UCSD-AML1 (cell line): Measurements from ENCODE around the gene R3HCC1L.

Experiments used
- DNase-seq: peaks from one replicate; lab custom pipeline; 2025; ENCODE audit not compliant: unreplicated experiment; lab: John Stamatoyannopoulos, UW

The R3HCC1L gene

DNA sequence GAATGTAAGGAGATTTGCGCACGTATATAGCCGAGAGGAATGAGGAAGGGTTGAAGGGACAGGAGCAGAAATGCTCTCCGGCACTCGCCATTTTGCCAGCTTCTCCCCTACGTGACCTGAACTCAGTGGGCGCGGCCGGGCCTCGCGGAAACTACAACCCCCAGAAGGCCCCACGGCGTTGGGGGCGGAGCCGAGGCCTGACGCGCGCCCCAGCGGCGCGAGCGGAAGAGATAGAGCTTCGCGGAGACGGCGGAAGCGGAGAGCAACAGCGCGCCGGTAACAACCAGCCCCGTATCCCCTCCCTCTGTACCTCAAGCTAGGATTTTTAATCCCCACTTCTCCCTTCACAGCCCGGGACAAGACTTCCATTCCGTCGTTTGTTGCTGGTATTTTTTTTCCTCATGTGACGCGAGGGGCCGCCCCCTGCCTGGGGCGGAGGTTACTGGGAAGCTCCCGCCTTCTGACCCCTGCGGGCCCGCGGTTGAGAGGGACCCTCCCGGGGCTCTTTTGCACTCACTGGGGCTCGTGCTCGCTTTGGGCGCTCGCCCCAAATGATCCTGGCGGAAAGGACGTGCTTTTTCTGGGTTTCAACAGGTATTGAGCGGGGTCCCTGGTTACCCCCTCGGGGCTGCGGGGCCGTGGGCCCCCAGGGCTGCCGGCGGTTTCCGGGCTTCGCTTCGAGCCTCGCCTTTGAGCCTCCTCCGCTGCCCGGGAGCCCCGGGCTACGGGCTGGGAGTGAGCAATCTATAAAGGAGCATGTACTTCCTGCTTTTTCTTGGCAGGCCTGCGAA lies at the start of gene R3HCC1L:
R3HCC1L (plus strand) TSS at position 227 of the 791 bp plus-strand sequence. CDS start 73,458 bp downstream, outside the sequence.
- DNase-seq = peak; percentile 93

DNA sequence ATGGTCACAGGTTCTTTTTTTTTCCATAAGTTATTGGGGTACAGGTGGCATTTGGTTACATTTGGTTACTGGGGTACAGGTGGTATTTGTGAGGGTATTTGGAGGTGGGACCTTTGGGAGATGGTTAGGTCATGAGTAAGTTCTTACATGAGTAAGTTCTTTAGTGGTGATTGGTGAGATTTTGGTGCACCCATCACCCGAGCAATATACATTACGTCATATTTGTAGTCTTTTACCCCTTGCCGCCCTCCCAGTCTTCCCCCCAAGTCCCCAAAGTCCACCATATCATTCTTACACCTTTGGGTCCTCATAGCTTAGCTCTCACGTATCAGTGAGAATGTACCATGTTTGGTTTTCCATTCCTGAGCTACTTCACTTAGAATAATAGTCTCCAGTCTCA lies 49.2 kb upstream of the R3HCC1L start:
- DNase-seq = no peak

DNA sequence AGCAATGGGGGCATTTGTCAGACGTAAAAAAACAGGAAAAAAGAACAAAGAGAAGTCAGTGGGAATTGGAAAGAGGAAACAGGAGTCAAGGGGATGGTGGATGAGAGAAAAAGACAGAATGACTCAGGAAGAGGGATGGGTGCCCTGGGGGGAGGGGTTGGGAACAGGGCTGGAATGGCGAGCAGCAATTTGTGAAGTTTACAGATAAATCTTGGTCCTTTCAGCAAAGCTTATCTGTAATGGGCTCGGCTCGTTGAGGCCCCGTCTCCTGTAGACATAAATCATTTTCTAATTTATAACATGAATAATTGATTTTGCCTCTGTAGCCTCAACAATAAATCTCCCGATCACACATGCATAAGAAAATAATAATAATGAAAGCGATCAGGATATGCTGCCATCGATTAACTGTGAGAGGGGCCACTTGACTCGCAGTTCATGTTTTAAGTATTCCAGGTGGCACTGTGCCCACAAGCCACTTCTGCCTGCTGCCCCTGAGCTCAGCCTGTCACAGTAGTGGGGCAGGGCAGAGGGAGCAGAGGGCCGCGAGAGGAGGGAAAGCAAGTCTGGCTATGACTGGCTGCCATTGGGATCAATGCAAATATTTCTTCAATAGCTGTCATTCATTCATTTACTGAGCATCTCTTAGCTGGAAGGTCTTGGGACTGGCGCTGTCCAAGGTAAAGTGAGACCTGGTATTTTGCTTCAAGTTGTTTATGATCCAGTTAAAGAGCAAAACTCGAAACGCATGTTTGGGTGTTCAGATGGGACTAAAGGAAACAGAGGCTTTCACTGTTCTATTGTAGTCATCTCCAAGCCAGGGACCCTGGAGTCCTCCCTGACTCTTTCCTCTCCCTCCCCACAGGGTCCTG lies 47.4 kb upstream of the R3HCC1L start:
- DNase-seq = no peak

DNA sequence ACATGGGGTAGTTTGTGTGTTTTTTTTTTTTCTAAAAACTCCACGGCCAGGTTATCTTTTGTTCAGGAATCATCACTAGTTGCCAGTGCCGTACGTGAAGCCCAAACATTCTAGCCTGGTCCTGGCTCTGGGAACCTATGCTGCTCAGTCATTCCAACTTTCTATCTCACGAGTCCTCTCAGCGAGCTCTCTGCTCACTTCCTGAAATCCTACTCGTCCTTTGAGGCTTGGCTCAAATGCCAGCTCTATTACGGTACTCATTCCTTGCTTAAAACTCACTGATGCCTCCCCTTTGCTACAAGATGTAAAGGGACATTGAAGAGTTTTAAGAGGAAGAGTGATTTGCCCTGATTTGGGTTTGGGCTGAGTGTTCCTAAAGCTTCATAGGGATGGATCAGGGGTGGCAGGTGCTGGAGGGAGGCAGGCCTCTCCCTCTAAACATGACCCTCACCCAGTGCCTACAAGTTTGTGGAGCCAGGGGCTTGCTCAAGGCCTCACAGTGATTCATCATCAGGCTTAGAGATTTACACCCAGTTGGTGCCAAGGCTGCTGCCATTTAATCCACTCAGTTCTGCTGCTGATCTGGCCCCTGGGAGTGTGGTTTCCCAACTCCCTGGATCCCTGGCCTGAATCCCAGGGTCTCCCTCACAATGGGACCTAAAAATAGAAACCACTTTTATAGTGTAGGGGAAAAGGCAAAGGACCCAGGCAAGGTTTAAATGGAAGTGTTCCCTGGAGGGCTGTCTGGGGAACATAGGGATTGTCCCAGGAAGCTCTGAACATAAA lies 46.1 kb upstream of the R3HCC1L start:
- DNase-seq = no peak

DNA sequence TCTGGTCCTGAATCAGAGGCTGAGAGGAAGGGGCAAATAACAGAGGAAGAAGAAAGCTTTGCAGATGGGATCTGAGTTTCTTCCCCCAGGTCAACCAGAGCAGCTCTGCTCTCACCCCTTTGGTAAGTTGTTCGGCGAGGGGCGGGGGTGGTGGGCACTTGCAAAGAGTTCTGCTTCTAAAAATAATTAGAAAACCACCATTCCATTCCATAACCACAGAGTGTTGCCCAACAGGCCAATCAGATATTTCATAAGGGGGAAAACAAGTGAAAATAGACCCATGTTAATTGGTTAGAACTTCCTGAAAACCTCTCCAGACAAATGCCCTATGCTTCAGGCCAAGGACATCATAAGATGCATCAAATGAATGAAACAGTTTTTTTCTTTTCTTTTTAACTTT lies 43.6 kb upstream of the R3HCC1L start:
- DNase-seq = no peak

DNA sequence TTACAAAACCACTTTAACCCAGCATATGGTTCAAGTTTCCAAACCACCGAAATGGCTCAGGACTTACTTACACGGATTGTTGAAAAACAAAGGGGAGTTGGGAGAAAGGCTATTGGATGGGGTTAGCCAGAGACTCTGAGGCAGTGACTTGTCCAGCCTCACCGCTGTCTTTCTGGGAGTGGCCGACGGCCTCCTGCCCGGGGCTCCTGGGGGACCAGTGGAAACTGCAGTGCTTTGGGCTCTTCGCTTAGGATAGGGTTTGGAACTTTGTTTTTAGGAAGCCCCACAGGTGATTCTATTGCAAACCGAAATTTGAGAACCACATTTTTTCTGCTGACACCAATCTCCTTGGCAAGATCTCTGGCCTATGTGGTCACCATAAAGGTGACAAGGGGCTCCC lies 38.1 kb upstream of the R3HCC1L start:
- no peak for DNase-seq

DNA sequence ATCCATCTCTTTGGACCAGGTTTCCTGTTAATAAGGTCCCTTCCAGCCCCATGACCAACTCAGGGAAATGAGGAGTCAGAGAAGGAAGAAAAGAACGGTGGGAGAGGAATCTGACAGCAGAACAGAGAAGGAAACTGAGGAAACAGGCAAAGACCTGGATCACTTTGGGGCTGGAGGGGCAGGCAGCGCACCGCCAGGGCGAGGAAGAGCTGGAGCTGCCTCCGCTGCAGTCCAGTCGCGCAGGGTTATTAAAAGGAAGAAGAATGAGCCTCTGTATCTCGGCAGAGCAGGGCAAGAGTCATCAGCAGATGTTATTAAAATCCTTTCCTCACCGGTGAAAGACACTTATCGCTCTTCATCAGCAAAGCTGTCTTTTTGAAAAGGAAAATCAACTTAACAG lies 37.7 kb upstream of the R3HCC1L start:
- no peak for DNase-seq

DNA sequence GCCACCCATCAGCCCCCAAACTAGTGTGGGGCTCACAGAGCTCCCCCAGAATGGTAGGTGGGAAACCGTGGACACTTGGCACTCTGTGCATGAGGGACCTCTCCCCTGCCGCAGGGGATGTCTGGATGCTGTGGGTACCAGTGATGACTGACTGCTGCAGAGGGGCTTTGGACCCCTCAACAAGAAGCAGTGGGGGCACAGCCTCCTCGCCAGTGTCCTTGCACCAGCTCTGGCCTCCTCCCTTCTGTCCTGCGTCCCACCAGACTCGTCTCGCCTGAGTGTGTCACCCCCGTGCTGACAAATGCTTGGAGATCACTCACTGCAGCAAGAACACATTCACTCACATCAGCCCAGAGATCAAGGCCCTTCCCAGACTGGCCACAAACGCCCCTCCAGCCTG lies 37.3 kb upstream of the R3HCC1L start:
- DNase-seq = no peak

DNA sequence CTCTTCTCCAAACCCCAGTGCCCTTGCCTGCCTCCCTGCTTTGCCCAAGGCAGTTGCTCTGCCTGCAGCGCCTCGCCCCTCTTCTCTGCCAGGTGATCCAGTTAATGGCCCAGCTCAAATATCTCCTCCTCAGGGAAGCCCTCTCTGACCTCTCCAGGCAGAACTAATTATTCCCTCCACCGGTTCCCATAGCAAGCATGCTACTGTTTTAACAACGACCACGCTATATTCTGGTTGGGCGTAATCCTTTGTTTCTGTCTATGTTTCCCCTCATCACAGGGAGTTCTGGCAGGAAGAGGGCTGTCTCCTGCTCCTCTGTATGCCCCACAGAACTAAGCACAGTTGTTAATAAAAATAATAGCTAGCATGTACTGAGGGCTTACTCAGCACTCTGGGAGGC lies 36.8 kb upstream of the R3HCC1L start:
- DNase-seq = no peak

DNA sequence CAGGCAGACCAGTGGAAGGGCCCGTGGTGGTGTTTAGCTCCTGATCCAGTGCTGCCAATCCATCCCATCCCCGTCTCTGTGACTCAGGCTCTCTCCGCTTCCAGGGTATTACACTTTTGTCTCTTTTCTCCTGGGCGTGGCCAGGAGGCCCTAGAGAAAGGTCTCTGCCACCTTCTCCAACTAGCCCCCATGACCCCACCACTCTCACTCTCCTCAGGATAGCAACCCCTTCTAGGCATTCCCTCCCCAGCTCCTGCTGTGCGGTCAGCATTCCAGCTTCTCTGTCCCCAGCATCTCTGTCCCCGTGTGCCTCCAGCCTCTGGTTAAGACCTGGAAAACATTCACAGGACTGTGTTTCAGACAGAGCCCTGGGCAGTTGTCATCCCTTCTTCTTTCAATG lies 36.2 kb upstream of the R3HCC1L start:
- DNase-seq = no peak

DNA sequence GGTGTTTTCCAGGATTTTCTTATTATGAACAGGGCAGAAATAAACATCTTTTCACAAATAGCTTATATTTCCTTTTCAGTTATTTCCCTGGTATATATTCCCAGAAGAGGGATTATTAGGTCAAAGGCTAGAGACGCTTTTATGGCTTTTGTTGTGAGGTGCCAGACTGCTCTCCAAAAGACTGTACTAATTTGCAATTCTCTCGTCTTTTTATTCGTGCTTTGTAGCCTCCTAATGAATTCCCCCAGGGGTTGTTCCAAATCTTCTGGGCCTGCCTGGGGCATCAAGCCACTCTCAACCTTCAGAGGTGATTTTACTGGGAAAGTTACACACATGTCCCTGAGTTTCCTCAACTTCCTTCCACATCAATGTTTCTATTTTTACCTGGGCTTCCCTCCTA lies 34.0 kb upstream of the R3HCC1L start:
- no peak for DNase-seq

DNA sequence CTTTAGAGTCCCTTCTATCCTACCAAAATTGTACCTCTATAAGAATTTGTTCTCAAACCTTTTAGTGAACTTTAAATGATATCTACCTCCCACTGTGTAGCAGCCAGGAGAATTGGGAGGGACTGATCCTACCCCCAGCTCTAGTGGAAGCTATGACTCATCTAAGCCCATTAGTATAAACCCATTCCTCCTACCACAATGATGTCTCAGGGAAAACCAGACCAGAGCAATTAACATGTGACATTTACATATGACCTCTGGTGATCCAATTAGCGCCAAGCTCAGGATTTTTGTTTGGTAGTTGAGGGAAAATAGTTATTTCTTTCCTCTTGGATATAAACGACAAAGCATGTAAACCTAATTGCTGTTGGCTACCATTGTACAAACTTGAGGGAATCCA lies 33.1 kb upstream of the R3HCC1L start:
- DNase-seq = no peak

DNA sequence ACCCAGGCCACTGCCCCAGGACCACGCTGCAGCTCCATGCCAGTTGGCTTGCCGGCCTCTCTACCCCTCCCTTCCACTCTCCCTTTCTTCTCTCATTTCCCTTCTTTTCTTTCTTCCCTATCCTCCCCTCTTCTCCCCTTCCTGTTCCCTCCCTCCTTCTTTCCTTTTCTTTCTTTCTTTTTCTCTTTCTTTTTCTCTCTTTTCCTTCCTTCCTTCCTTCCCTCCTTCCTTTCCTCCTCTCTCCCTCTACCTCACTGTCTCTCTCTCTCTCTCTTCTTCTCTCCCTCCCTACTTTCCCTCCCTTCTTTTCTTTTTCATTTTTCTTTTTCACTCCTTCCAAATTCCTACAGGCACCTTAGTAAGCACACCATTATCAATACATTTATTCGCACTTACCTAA lies 30.3 kb upstream of the R3HCC1L start:
- no peak for DNase-seq

DNA sequence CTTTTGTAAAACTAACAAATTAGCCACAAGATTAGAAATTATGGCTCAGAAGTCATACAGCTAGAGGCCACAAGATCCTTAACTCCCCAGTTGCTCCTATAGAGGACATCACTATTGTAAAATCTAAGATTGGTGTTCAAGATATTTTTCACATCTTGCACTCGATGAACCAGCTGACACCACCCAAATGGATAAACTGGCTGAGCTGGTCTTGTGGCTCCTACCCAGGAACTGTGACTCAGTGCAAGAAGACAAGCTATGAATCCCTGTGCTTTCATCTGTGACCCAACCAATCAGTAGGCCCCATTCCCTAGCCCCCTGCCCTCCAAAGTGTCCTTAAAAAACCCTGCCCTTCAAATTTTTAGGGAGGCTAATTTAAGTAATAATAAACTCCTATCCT lies 27.9 kb upstream of the R3HCC1L start:
- no peak for DNase-seq

DNA sequence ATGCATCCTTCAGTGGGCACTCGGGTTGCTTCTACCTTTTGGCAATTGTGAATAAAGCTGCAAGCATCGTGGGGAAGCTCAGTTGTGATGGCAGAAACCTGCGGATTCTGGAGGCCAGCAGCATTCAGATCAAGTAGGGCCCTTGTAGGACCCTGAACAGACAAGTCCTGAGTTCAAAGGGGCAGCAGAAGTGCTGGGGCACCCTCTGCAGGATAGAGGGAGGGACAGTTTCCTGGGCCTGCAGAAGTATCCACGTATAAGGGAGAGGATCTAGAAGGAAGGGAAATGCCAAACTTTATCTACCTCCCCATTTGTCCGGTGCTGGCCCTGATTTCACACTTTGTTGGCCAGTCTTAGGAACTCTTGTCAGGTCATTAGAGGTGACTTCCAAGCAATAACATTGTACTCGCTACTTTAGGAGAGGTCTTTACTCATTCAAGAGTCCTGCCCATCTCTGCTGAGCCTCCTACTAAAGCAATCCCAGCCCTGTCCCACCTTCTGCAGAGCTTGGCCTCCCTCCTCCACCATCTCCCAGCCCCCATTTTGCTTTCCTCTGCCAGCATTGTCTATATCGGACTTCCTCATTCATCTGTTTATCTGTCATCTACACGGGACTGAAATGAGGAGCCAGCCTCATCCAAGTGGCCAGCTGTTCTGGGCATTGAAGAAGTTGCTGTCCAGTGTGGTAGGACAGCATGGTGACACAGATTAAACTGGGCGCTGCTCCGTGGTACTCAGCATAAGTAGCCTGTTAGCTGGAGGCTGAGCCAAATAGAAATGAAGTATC lies 26.6 kb upstream of the R3HCC1L start:
- DNase-seq = no peak

DNA sequence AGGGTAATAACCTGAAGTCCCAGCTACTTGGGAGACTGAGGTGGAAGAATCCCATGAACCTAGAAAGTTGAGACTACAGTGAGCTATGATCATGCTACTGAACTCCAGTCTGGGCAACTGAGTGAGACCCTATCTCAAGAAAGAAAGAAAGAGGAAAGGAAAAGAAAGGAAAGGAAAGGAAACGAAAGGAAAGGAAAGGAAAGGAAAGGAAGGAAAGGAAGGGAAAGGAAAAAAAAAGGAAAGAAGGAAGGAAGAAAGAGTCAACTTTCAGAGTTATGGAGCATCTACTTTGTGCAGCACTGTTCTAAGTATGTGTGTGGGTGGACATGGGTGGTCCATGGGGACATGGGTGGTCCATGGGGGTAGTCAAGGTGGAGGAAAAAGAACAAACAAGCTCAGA lies 24.1 kb upstream of the R3HCC1L start:
- no peak for DNase-seq

DNA sequence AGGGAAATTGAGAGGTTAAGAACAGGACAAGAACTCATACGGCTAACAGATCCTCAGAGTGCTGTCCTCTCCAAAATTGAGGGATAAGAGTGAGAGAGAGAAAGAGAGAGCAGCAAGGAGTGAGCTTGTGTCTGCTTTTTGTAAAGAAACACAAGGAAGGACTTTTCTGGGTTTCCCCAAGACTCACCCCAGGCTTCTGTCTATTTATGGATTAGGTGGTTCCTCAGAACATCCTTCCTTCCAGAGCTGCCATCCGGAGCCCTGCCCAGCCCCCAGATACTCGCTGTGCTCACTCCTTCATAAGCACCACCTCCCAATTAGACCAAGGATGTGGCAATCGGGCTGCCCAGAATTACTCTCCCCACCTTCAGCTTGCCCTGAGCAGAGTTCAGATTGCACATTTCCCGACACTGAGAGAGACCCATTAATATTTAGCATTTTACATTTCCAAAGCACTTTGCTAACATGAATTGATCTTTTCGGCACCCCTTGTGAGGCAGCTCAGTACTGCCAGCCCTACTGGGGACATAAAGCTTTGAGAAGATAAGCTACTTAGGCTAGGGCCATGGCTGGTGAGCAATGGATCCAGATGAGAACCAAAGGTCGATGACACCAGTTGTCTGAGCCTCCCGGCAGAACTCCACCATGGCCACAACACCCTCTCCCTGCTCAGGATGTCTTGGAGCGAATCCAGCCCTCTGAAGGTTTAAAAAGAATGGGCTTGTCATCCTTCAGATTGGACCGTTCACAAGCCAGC lies 19.2 kb upstream of the R3HCC1L start:
- DNase-seq = no peak

DNA sequence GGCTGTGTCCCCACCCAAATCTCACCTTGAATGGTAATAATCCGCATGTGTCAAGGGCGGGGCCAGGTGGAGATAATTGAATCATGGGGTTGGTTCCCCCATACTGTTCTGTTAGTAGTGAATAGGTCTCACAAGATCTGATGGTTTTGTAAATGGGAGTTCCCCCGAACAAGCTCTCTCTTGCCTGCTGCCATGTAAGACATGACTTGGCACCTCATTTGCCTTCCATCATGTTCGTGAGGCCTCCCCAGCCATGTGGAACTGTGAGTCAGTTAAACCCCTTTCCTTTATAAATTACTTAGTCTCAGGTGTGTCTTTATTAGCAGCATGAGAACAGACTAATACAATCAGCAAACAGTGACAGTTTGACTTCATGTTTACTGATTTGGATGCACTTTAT lies 14.6 kb upstream of the R3HCC1L start:
- no peak for DNase-seq

DNA sequence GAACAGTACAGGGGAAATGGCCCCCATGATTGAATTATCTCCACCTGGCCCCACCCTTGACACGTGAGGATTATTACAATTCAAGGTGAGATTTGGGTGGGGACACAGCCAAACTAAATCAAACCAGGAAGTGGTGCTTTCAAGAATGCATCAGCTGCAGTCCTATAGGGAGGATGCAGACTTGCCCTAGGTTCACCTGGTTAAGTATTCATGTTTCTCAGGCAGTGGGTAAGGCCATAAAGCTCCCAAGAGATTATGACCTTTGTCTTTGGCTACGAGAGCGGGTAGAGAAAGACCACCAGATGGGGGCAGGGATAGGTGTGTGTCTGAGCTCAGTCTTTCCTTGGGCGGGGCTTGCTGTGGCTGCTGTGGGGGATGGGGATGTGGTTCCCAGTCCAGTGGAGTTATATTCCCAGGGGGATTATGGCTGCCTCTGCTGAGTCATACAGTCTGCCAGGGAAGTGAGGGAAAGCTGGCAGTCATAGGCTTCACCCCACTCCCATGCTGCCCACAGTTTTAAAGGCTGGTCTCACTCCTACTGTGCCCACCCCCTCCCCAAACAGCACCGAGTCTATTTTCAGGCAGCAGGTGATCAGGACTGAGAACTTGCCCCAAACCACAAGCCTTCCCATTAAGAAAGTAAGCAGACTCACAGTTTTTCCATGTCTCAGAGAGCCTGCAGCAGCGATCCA lies 8.4 kb upstream of the R3HCC1L start:
- no peak for DNase-seq
